ENCODE measurements around the gene GNGT2.

Gene GNGT2

DNA sequence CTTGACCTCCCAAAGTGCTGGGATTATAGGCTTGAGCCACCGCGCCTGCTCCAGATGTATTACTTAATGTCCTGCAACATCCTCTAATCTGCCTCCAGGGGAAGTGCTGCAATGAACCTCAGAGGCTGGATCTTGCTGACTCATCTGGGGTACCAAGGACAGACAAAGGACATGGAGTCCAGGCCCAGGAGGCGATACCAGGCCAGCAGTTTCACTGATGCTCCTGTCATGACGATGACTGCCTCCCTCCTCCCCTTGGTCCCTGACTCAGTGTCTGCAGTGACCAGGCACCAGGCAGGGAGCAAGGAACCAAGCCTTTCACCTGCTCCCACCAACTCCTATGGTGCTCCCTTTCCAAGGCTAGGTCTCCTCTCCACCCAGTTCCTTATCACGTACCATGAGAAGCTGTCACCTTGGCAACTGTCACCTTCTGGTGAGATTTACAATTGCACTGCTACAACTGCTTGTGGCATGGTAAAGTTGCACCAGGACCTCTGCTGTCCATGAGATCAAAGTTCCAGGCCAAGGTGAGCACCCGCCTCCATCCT lies 41.8 kb upstream of the GNGT2 start:
- Histone ChIP-seq H3K9me3 (no peaks in the 10 kb centered on the region), H3K27ac (no peak overlapping the region), H3K4me1 (peaks cover 0 to 7% (median 4%) of the 10 kb centered on the region in 4 donors), H3K36me3 (no peaks in the 10 kb centered on the region), H3K4me3 (no peak overlapping the region), H3K27me3 (peaks cover 0 to 23% of the 10 kb centered on the region in 2 donors)
- TF ChIP-seq, protein P1, sequence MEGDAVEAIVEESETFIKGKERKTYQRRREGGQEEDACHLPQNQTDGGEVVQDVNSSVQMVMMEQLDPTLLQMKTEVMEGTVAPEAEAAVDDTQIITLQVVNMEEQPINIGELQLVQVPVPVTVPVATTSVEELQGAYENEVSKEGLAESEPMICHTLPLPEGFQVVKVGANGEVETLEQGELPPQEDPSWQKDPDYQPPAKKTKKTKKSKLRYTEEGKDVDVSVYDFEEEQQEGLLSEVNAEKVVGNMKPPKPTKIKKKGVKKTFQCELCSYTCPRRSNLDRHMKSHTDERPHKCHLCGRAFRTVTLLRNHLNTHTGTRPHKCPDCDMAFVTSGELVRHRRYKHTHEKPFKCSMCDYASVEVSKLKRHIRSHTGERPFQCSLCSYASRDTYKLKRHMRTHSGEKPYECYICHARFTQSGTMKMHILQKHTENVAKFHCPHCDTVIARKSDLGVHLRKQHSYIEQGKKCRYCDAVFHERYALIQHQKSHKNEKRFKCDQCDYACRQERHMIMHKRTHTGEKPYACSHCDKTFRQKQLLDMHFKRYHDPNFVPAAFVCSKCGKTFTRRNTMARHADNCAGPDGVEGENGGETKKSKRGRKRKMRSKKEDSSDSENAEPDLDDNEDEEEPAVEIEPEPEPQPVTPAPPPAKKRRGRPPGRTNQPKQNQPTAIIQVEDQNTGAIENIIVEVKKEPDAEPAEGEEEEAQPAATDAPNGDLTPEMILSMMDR (IDR thresholded peaks at IDR 0.05) = no peak
- DNase-seq = no peak
- intact Hi-C loops (cut with DNase I; ENCODE audit: low total_unique reads) = no loop called here

DNA sequence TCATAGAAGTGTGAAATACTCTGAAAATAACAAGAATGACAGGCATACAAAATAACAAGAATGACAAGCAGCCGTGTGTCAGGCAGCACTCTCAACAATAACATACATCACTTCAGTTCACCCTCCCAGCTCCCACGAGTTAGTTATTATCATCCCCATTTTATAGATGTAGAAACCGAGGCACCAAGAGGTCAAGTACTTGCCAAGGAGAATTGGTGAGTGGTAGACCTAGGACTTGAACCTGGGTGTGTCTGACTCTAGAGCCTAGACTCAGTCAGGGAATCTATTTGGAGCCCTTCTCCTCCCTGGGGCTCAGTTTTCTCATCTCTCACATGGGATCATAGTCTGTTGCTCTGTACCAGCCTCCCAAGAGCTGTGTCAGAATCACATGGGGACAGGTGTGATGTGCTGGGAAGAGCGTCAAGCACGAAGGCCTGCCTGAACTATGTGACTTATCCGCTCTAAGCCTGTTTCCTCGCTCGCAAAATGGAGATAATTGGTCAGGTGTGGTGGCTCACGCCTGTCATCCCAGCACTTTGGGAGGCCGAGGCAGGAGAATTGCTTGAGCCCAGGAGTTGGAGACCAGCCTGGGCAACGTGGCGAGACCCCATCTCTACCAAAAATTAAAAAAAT lies 39.6 kb upstream of the GNGT2 start:
- Histone ChIP-seq H3K4me3 (no peak overlapping the region), H3K9me3 (no peaks in the 10 kb centered on the region), H3K27ac (no peak overlapping the region), H3K4me1 (peaks cover 0 to 7% (median 4%) of the 10 kb centered on the region in 4 donors), H3K27me3 (peaks cover 0 to 31% of the 10 kb centered on the region in 2 donors), H3K36me3 (no peaks in the 10 kb centered on the region)
- TF ChIP-seq, protein P1 (IDR thresholded peaks at IDR 0.05) = no peak
- intact Hi-C loops (cut with DNase I; ENCODE audit: low total_unique reads) = no loop called here
- no peak for DNase-seq

DNA sequence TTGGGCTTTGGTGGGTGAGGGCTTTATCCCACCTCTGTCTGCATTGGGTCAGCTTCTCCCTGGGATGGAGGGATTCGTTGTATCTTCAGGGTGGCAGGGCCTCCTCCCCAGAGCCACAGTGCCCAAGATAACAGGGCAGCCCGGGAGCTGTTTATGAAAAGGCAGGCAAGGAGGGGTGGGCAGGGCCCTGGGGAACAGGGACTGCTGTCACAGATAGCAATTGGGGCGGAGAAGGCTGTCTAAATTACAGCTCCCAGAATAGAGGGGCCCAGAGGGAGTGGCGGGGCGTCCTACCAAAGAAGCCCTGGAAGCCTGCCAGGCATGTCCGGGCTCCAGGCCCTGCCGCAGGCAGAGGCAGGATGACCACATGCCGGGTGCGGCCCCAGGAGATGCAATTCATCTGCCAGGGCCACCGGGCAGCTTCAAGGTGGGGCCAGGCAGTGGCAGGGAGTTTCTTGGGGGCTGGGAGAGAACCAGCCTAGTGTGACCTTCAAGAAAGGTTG lies 39.0 kb upstream of the GNGT2 start:
- no peak for DNase-seq
- Histone ChIP-seq H3K27me3 (peaks cover 0 to 36% of the 10 kb centered on the region in 2 donors), H3K36me3 (no peaks in the 10 kb centered on the region), H3K4me3 (no peak overlapping the region), H3K9me3 (no peaks in the 10 kb centered on the region), H3K27ac (no peak overlapping the region), H3K4me1 (peaks cover 0 to 7% (median 4%) of the 10 kb centered on the region in 4 donors)
- TF ChIP-seq, protein P1 (IDR thresholded peaks at IDR 0.05) = no peak
- intact Hi-C loops (cut with DNase I; ENCODE audit: low total_unique reads) = no loop called here

DNA sequence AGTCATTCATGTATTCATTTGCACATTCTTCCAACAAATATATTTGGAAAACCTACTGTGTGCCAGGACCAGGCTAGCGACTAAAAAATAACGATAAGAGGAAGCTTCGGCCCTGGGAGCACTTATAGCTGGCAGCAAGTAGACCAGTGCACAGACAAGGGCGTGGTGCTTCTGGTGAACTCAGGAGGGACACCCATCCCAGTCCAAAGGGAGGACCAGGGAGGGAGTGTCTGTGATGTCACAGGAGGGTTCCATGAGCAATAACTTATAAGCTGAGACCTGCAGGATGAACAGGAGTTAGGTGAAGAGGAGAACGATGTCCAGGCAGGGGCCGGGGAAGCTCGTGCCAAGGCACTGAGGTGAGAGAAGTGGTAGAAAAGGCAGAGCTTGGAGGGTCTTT lies 37.6 kb upstream of the GNGT2 start:
- TF ChIP-seq, protein P1 (IDR thresholded peaks at IDR 0.05) = no peak
- peaks cover 0 to 36% of the 10 kb centered on the region in 2 donors for H3K27me3 ChIP-seq
- no peak overlapping the region for H3K4me3 ChIP-seq
- peaks cover 0 to 7% (median 4%) of the 10 kb centered on the region in 4 donors for H3K4me1 ChIP-seq
- no peaks in the 10 kb centered on the region for H3K9me3 ChIP-seq
- H3K27ac ChIP-seq = no peak overlapping the region
- no peak for DNase-seq
- no peaks in the 10 kb centered on the region for H3K36me3 ChIP-seq
- intact Hi-C loops (cut with DNase I; ENCODE audit: low total_unique reads) = no loop called here

DNA sequence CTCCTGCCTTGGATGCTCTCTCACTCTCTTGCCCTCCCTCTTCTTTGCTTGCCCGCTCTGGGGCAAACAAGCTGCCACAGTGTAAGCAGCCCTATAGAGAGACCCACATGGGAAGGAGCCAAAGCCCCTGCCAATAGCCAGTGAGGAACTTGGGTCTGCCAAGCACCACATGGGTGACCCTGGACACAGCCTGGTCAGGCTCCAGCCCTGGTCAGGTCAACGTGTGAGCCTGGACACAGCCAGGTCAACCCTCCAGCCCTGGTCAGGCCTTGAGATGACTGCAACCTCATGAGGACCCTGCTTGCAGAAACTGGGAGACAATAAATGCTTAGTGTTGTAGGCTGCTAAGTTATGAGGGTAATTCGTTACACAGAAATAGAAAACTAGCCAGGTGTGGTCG lies 34.5 kb upstream of the GNGT2 start:
- DNase-seq = no peak
- Histone ChIP-seq H3K4me1 (peaks cover 0 to 7% (median 4%) of the 10 kb centered on the region in 4 donors), H3K4me3 (no peak overlapping the region), H3K9me3 (no peaks in the 10 kb centered on the region), H3K27me3 (peaks cover 0 to 43% of the 10 kb centered on the region in 2 donors), H3K27ac (no peak overlapping the region), H3K36me3 (no peaks in the 10 kb centered on the region)
- TF ChIP-seq, protein P1 (IDR thresholded peaks at IDR 0.05) = no peak
- intact Hi-C loops (cut with DNase I; ENCODE audit: low total_unique reads) = no loop called here

All from tibial artery (tissue), 4 donors.